AG09309 (cell line): ENCODE data around the gene SHISAL1.

Experiments used
- DNase-seq: peaks from one replicate; pipeline ENCODE4 v3.0.0-alpha.2; 2010; ENCODE audit warnings: low read depth
- H3K4me3 ChIP-seq: 2 replicates; pipeline ENCODE4 v1.5.1; 2011; ENCODE audit warnings: mild to moderate bottlenecking, low read depth, low read length, moderate library complexity; ENCODE audit not compliant: control insufficient read depth
- TF ChIP-seq, protein P1 (sequence below): IDR thresholded peaks from 2 replicates; pipeline ENCODE4 v1.5.1; 2011; ENCODE audit warnings: mild to moderate bottlenecking, low read depth, low read length, inconsistent platforms; ENCODE audit not compliant: insufficient read depth, control insufficient read depth; ENCODE audit errors: missing control alignments

Gene SHISAL1

GRCh38 chr22:44333847-44334635 is 21.3 kb upstream of the SHISAL1 start:
- DNase-seq, result no peak
- TF ChIP-seq, protein P1, sequence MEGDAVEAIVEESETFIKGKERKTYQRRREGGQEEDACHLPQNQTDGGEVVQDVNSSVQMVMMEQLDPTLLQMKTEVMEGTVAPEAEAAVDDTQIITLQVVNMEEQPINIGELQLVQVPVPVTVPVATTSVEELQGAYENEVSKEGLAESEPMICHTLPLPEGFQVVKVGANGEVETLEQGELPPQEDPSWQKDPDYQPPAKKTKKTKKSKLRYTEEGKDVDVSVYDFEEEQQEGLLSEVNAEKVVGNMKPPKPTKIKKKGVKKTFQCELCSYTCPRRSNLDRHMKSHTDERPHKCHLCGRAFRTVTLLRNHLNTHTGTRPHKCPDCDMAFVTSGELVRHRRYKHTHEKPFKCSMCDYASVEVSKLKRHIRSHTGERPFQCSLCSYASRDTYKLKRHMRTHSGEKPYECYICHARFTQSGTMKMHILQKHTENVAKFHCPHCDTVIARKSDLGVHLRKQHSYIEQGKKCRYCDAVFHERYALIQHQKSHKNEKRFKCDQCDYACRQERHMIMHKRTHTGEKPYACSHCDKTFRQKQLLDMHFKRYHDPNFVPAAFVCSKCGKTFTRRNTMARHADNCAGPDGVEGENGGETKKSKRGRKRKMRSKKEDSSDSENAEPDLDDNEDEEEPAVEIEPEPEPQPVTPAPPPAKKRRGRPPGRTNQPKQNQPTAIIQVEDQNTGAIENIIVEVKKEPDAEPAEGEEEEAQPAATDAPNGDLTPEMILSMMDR, result no peak
- H3K4me3 ChIP-seq, result no peak overlapping the region

DNA sequence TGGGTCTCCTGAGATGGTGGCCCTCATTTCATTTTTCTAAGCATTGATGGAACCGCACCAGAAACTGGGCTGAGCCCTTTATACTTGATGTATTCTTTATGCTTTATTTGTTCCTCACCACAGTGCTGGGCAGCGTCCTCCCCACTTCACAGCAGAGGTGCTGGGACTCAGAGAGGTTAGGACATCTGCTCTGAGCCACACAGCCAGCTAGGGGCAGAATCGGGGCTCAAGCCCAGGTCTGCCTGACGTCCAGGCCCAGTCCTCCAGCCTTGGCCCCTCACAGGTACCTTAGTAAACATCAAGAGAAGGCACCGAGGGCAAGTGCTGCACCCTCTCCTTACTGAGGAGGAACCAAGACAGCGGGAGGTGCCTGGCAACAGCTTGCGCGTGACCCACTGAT is 20.2 kb upstream of the SHISAL1 start:
- TF ChIP-seq, protein P1, result no peak
- no peak overlapping the region for H3K4me3 ChIP-seq
- no peak for DNase-seq

DNA sequence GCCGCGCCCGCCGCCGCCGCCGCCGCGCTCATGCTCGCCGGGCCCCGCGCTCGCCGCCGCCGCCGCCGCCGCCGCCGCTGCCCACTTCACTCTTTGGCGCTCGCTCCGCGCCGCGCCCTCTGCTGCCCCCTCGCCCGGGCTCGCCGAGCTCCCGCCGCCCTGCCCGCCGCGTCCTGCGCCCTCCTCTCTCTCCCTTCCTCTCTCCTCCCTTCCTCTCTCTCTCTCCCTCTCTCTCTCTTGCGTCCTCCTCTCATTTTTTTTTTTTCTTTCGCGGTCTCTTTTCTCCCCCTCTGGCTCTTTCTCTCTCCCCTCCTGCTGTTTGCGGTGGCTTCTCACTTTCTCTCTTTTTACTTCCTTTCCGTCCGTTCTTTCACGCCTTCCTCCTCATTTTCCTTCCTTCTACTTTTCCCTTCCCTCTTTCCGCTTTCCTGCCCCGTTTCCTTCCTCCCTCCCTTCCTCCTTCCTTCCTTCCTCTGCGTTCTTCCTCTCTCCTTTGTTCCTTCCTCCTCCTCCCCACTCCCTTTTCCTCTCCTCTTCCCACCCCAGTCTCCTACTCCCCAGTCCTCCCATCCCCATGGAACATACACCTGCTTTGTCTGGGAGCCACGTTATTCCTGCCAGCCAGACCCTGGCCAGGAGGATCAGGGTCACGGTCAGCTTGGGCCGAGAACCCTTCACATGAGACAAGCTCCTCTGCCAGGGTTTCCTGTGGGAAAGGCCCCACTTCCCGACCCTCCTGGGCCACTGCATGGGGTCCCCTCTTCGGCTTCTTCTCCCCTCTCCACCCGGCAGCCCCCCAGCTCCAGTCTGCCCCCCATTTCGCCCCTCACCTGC is 19.3 kb upstream of the SHISAL1 start:
- peak overlapping the region; percentile 37 for H3K4me3 ChIP-seq
- TF ChIP-seq, protein P1, result no peak
- no peak for DNase-seq

DNA sequence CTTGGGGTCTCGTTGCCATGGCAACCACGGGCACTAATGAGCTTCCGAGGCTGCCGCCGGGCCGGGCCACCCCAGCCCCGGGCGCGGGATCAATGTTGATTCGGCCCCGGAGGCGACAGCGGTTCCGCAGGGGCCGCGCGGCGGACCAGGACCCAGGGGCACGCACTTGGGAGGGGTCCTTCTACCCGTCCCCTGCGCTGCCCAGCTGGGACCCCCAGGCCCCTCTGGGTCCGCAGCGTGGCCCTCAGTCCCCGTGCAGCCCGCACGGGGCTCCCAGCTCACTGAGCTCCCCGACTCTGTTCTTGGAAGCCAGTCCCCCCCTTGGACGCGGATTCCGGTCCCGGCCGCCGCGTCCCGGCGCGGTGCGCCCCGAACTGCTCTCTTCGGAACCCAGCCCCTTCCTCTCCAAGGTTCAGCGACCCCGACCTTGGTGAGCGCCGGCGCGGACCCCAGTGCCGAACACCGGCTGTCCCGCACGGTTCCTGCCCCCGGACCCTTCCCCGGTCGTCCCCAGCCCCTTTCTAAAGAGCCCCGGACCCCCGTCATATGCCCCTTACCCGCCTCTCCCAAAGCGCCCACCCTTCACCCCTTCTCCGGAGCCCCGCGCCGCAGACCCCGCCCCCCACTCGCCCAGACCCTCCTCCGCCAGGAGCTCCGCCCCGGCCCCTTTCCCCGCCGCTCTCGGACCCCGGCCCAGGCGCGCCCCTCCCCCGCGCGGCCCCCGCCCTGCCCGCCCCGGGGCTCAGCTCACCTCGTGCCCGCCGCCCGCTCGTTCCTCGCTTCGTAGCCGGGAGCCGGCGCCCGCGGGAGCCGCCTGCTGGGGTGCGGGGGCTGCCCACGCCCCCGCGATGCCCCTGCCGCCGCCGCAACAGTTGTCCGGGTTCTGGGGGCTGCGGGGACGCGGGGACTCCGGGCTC is 18.3 kb upstream of the SHISAL1 start:
- no peak for DNase-seq
- H3K4me3 ChIP-seq, result peak overlapping the region; percentile 48
- TF ChIP-seq, protein P1, result no peak

DNA sequence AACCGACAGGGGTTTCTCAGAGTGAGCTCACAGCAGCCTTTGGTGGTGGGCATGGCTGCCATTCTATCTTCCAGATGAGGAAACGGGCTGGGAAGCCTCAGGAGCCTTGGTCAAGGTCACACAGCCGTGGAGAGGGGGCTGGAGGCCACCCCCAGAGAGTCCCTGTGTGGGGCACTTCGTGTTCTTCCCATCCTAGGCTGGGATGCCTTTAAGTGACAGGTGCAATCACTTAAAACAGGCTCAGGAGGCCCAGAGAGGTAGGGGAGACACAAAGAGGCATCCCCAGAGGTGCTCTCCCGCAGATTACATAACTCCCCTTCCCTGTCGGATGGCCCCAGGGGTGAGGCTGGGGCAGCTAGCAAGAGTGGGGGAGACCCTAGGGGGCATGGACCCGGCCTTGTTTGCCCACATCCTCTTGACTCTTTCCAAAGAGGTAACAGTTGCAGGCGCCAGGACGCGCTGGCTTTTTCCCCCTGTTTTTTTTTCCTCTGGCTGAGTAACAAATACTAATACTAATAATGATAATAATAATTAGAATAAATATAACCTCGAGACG is 17.5 kb upstream of the SHISAL1 start:
- no peak overlapping the region for H3K4me3 ChIP-seq
- TF ChIP-seq, protein P1, result no peak
- no peak for DNase-seq
